ENCODE measurements around the gene CHST2.

Gene CHST2

GRCh38 chr3:143132246-143132980 is 12.8 kb downstream of the CHST2 start:
- DNase-seq (no peak), ATAC-seq (peak; percentile 39)

- ATAC-seq (no peak), DNase-seq (no peak)
Observed at GRCh38 chr3:143134471-143134870, 14.9 kb downstream of the CHST2 start.

GRCh38 chr3:143135150-143135549 is 15.6 kb downstream of the CHST2 start:
- no peak for DNase-seq
- no peak for ATAC-seq

GRCh38 chr3:143137435-143138036 is 18.0 kb downstream of the CHST2 start:
- DNase-seq: no peak
- no peak for ATAC-seq

- ATAC-seq: no peak
- DNase-seq: no peak
Observed at GRCh38 chr3:143138953-143139352, 19.4 kb downstream of the CHST2 start.

GRCh38 chr3:143139762-143140161 is 20.2 kb downstream of the CHST2 start:
- DNase-seq: no peak
- ATAC-seq: no peak

GRCh38 chr3:143140550-143140949 is 21.0 kb downstream of the CHST2 start:
- no peak for ATAC-seq
- no peak for DNase-seq

- ATAC-seq: no peak
Observed at GRCh38 chr3:143142354-143142753, 22.8 kb downstream of the CHST2 start.

GRCh38 chr3:143145906-143146305 is 26.3 kb downstream of the CHST2 start:
- ATAC-seq: no peak
- no peak for DNase-seq

More at GRCh38 chr3:143142354-143142753, 22.8 kb downstream of the CHST2 start:
- no peak for DNase-seq

- no peak for ATAC-seq
- DNase-seq: no peak
Observed at GRCh38 chr3:143146486-143147274, 27.1 kb downstream of the CHST2 start.

- DNase-seq (no peak), ATAC-seq (no peak)
Observed at GRCh38 chr3:143147707-143148106, 28.1 kb downstream of the CHST2 start.

- DNase-seq (no peak), ATAC-seq (no peak)
Observed at GRCh38 chr3:143150071-143150470, 30.5 kb downstream of the CHST2 start.

- ATAC-seq: no peak
- no peak for DNase-seq
Observed at GRCh38 chr3:143151004-143151731, 31.6 kb downstream of the CHST2 start.

GRCh38 chr3:143152043-143152442 is 32.5 kb downstream of the CHST2 start:
- ATAC-seq: no peak
- DNase-seq: no peak

- no peak for ATAC-seq
Observed at GRCh38 chr3:143155756-143156155, 36.2 kb downstream of the CHST2 start.

GRCh38 chr3:143158014-143158988 is 38.7 kb downstream of the CHST2 start:
- ATAC-seq (peak; percentile 92), DNase-seq (peak; percentile 13)

More at GRCh38 chr3:143155756-143156155, 36.2 kb downstream of the CHST2 start:
- no peak for DNase-seq

- ATAC-seq (no peak), DNase-seq (no peak)
Observed at GRCh38 chr3:143160437-143160836, 40.9 kb downstream of the CHST2 start.

GRCh38 chr3:143163562-143164100 is 44.1 kb downstream of the CHST2 start:
- DNase-seq (no peak), ATAC-seq (no peak)

GRCh38 chr3:143165211-143165610 is 45.6 kb downstream of the CHST2 start:
- ATAC-seq: no peak

GRCh38 chr3:143165612-143166285 is 46.2 kb downstream of the CHST2 start:
- ATAC-seq (peak; percentile 90), DNase-seq (peak; percentile 14)

More at GRCh38 chr3:143165211-143165610, 45.6 kb downstream of the CHST2 start:
- DNase-seq: no peak
